Immature natural killer cell (primary cell): ENCODE measurements around the gene PADI2. TPM values are rescaled to one million over a fixed set of nuclear protein-coding genes. Genes with fewer than 3 reads are reported as not detected.

ENCODE experiments used
- DNase-seq, 3 donors: peaks; one replicate each; pipeline ENCODE4 v3.0.0; 2022; ENCODE audit warnings: mixed read lengths in 1 of 3
- H3K27ac Mint-ChIP-seq, 6 donors: one replicate each; pipeline ENCODE4 v1.8.0; 2020; ENCODE audit warnings: mixed read lengths in 6 of 6, mild to moderate bottlenecking in 5 of 6, inconsistent platforms in 4 of 6, moderate library complexity in 3 of 6
- H3K27me3 Mint-ChIP-seq, 3 donors: one replicate each; pipeline ENCODE4 v1.8.0; 2020 to 2021; ENCODE audit warnings: low read depth in 3 of 3, mild to moderate bottlenecking in 3 of 3, mixed read lengths in 3 of 3, moderate library complexity in 3 of 3, inconsistent platforms in 1 of 3
- H3K36me3 Mint-ChIP-seq, 3 donors: one replicate each; pipeline ENCODE4 v1.8.0; 2020; ENCODE audit warnings: mixed read lengths in 3 of 3, inconsistent platforms in 2 of 3, mild to moderate bottlenecking in 2 of 3
- H3K4me1 Mint-ChIP-seq, 2 donors: one replicate each; pipeline ENCODE4 v1.8.0; 2020; ENCODE audit warnings: inconsistent platforms in 2 of 2, mild to moderate bottlenecking in 2 of 2, mixed read lengths in 2 of 2, moderate library complexity in 1 of 2
- H3K4me3 Mint-ChIP-seq, 5 donors: one replicate each; pipeline ENCODE4 v1.8.0; 2020; ENCODE audit warnings: mild to moderate bottlenecking in 5 of 5, mixed read lengths in 5 of 5, inconsistent platforms in 3 of 5, moderate library complexity in 3 of 5
- H3K9me3 Mint-ChIP-seq, 6 donors: one replicate each; pipeline ENCODE4 v1.8.0; 2020; ENCODE audit warnings: mild to moderate bottlenecking in 6 of 6, mixed read lengths in 6 of 6, inconsistent platforms in 4 of 6, moderate library complexity in 3 of 6
- polyA plus RNA-seq, 3 donors: library from polyadenylated mRNA; unstranded; fragments of 300-500 nt; fragmentation: Illumina TruSeq; gene quantifications; one replicate each; pipeline ENCODE4 v1.2.3, GENCODE V29; 2021

Gene PADI2
- polyA plus RNA-seq, 3 donors from 2014 or later: 0.15 to 1.6 (median 0.20) TPM

DNA sequence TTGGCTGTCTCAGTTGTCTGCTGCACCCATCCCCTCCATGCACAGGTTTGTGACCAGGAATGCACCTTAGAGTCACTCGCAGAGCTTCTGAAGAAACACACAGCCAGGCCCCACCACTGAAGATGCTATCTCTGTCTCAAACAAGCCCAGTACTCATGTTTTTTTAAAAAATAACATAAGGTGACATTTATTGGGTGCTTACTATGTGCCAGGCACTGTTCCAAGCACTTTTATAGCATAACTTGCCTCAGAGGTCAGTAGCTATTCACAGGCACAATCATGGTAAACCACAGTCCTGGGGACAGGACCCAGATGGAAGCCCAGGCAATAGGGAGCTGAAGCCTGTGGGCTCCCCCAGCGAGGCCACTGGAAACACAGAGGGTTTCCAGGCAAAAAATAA is 98.7 kb downstream of the PADI2 start:
- H3K4me3 Mint-ChIP-seq: no peak overlapping the region
- H3K27me3 Mint-ChIP-seq: peaks cover 0 to 3% (median 2%) of the 10 kb centered on the region in 3 donors
- H3K9me3 Mint-ChIP-seq: no peaks in the 10 kb centered on the region
- peak overlapping the region in 1 of 6 donors; percentile 19 for H3K27ac Mint-ChIP-seq
- no peak for DNase-seq
- peaks cover 0 to 8% of the 10 kb centered on the region in 2 donors for H3K4me1 Mint-ChIP-seq
- H3K36me3 Mint-ChIP-seq: peaks cover 5 to 45% (median 9%) of the 10 kb centered on the region in 3 donors

DNA sequence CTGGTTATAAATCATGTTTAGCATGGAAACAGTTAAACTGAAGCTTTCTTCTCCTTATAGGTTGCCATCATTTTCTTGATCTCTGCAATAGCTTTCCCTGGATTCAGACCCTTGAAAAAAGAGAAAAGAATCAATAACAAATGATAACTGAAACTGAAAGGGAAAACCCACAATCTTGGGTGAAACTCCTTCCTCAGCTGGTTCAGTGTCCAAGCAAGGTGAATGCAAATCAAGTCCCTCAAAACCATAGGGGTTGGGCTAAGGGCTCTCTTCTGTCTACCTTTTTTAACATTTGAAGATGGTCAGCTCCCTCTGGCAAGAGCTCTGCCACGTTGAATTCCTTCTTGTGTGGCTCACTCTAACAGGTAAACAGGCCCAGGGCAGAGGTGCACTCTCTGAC is 100.4 kb downstream of the PADI2 start:
- peaks cover 0 to 3% (median 2%) of the 10 kb centered on the region in 3 donors for H3K27me3 Mint-ChIP-seq
- no peak overlapping the region for H3K4me3 Mint-ChIP-seq
- H3K9me3 Mint-ChIP-seq: no peaks in the 10 kb centered on the region
- DNase-seq: no peak
- H3K27ac Mint-ChIP-seq: peak overlapping the region in 4 of 6 donors; percentile 38 to 73 (median 42)
- H3K4me1 Mint-ChIP-seq: peaks cover 0 to 8% of the 10 kb centered on the region in 2 donors
- peaks cover 5 to 40% (median 9%) of the 10 kb centered on the region in 3 donors for H3K36me3 Mint-ChIP-seq

DNA sequence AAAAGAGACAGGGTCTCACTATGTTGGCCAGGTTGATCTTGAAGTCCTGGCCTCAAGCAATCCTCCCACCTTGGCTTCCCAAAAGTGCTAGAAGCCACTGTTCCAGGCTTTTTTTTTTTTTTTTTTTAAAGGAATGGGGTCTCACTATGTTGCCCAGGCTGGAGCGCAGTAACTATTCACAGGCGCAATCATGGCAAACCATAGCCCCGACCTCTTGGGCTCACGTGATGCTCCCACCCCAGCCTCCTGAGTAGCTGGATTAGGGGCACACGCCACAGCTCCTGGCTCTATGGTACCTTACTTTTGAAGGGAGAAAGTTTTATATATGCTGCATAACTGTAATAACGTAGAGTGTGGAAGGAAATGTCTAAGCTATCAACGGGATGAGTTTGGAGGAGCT is 101.8 kb downstream of the PADI2 start:
- peaks cover 3 to 29% (median 9%) of the 10 kb centered on the region in 3 donors for H3K36me3 Mint-ChIP-seq
- no peaks in the 10 kb centered on the region for H3K9me3 Mint-ChIP-seq
- no peak for DNase-seq
- H3K27ac Mint-ChIP-seq: no peak overlapping the region
- peaks cover 0 to 8% of the 10 kb centered on the region in 2 donors for H3K4me1 Mint-ChIP-seq
- peaks cover 0 to 3% (median 0%) of the 10 kb centered on the region in 3 donors for H3K27me3 Mint-ChIP-seq
- no peak overlapping the region for H3K4me3 Mint-ChIP-seq

Other genes with a start within 250 kb of the PADI2 start
- 10 to 100 TPM in 1 of 3 donors, not detected in 2; 28.1 TPM for gene RNU1-2, start 223.5 kb downstream of the PADI2 start, polyA plus RNA-seq
- 1 to 10 TPM in 2 of 3 donors, under 1 TPM in 1; 0.35 to 6.5 (median 5.4) TPM for gene CROCC, start 197.5 kb downstream of the PADI2 start, polyA plus RNA-seq
- not detected for gene MFAP2, start 138.8 kb downstream of the PADI2 start, polyA plus RNA-seq
- 10 to 100 TPM; 21.1 to 53.4 (median 26.3) TPM for gene ATP13A2, start 107.5 kb downstream of the PADI2 start, polyA plus RNA-seq
- gene SDHB, start 65.4 kb downstream of the PADI2 start, polyA plus RNA-seq: 100 to 1,000 TPM; 142 to 299 (median 173) TPM
- not detected for gene PADI1, start 85.7 kb upstream of the PADI2 start, polyA plus RNA-seq
- gene PADI3, start 129.6 kb upstream of the PADI2 start, polyA plus RNA-seq: not detected
- gene PADI4, start 188.7 kb upstream of the PADI2 start, polyA plus RNA-seq: 1 to 10 TPM; 1.4 to 5.1 (median 3.0) TPM